A549 (cell line): Measurements from ENCODE around the gene RPS6KA2.

Experiments used
- ESRRA ChIP-seq: fragments of 150-350 bp; IDR thresholded peaks from 2 replicates; pipeline ENCODE4 v1.6.1; 2014; ENCODE audit warnings: mild to moderate bottlenecking, low read length, borderline replicate concordance
- HOXA7 ChIP-seq: fragments of 250-450 bp; sonication (Bioruptor Pico); IDR thresholded peaks from 2 replicates; pipeline ENCODE4 v1.5.0; 2020; ENCODE audit warnings: mild to moderate bottlenecking, moderate library complexity
- HOXB13 ChIP-seq: fragments of 250-450 bp; sonication (Bioruptor Pico); IDR thresholded peaks from 2 replicates; pipeline ENCODE4 v1.5.0; 2020; ENCODE audit warnings: low read depth, mild to moderate bottlenecking, moderate library complexity
- MAFK ChIP-seq: fragments of 450-650 bp; IDR thresholded peaks from 2 replicates; pipeline ENCODE4 v1.6.1; 2014; ENCODE audit not compliant: partially characterized antibody
- NPAS2 ChIP-seq: fragments of 250-450 bp; sonication (Bioruptor Pico); IDR thresholded peaks from 2 replicates; pipeline ENCODE4 v1.8.0; 2022; ENCODE audit warnings: mild to moderate bottlenecking, moderate library complexity, borderline replicate concordance
- POLR2A ChIP-seq: IDR thresholded peaks from 2 replicates; pipeline ENCODE4 v1.6.1; 2012; ENCODE audit warnings: mild to moderate bottlenecking, low read length
- POLR2AphosphoS2 ChIP-seq: conservative IDR thresholded peaks from 2 replicates; pipeline ENCODE4 v1.6.1; 2012; ENCODE audit warnings: low read length, improper control_type of control experiment, inconsistent platforms
- RAD21 ChIP-seq, 2 experiments: fragments of >200 bp in 1 of 2; sonication (Bioruptor Twin) in 1 of 2; formaldehyde crosslinking in 1 of 2; IDR thresholded peaks in 1 of 2; conservative IDR thresholded peaks in 1 of 2; 2 replicates in 1 of 2; 3 replicates in 1 of 2; pipeline ENCODE4 v1.6.1; 2012 to 2018; ENCODE audit warnings: inconsistent platforms in 1 of 2
- ZSCAN20 ChIP-seq: fragments of 250-450 bp; sonication (Bioruptor Pico); IDR thresholded peaks from 2 replicates; pipeline ENCODE4 v1.8.0; 2022; ENCODE audit warnings: mild to moderate bottlenecking, moderate library complexity
- TF ChIP-seq, protein P1 (sequence below): IDR thresholded peaks from 2 replicates; pipeline ENCODE4 v1.6.1; 2012
- TF ChIP-seq, protein P2 (sequence below): fragments of >200 bp; sonication (Bioruptor Twin); formaldehyde crosslinking; IDR thresholded peaks from 3 replicates; pipeline ENCODE4 v1.5.1; 2016

DNA sequence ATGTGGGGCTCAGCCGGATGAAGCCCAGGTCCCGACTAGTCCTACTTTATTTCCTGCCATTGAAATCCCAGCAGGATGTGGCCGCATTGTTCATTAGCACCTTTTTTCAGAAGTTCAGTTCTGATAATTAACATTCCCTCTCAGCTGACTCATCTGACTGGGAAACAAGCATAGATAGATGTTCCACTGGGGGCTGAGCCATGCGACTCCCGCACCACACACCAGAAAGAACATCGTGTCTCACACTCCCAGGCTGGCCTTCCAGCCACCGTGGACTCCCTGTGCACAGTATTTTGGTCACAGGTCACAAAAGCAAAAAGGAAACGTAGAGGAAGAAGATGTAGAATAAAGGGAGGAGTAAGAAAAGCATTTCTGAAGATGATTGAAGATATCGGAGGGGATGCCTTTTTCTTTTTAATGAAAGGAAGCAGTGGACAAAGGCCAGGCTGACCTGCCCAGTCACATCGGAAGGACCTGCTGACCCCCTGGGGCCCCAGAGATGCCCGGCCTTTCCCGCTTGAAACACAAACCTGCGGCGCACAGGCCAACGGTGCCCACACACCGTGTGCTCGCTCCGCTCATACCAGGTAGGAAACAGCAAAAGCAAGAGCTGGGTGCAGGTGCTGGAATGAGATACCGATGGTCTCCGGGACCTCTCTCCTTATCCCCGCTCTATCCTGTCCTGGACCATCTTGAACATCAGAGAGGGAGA is 11.8 kb downstream of the RPS6KA2 start:
- TF ChIP-seq ZSCAN20 (CRISPR knock-in tag) (no peak), RAD21 (conservative IDR thresholded peaks at IDR 0.05 in 1 of 2, IDR thresholded peaks at IDR 0.05 in 1 of 2) (no peak), NPAS2 (no peak), POLR2AphosphoS2 (no peak), ESRRA (no peak), HOXA7 (CRISPR knock-in tag) (no peak), HOXB13 (CRISPR knock-in tag) (no peak), MAFK (no peak), POLR2A (no peak)
- TF ChIP-seq, protein P1, sequence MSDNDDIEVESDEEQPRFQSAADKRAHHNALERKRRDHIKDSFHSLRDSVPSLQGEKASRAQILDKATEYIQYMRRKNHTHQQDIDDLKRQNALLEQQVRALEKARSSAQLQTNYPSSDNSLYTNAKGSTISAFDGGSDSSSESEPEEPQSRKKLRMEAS: no peak
- TF ChIP-seq, protein P2, sequence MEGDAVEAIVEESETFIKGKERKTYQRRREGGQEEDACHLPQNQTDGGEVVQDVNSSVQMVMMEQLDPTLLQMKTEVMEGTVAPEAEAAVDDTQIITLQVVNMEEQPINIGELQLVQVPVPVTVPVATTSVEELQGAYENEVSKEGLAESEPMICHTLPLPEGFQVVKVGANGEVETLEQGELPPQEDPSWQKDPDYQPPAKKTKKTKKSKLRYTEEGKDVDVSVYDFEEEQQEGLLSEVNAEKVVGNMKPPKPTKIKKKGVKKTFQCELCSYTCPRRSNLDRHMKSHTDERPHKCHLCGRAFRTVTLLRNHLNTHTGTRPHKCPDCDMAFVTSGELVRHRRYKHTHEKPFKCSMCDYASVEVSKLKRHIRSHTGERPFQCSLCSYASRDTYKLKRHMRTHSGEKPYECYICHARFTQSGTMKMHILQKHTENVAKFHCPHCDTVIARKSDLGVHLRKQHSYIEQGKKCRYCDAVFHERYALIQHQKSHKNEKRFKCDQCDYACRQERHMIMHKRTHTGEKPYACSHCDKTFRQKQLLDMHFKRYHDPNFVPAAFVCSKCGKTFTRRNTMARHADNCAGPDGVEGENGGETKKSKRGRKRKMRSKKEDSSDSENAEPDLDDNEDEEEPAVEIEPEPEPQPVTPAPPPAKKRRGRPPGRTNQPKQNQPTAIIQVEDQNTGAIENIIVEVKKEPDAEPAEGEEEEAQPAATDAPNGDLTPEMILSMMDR: no peak
